HG03025 (cell line): ENCODE results near the gene MTCL1.

Experiments used
- ATAC-seq: cut with Tn5 transposase; IDR thresholded peaks from one replicate; pipeline ENCODE4 v1.9.1; 2021; ENCODE audit warnings: mild to moderate bottlenecking, moderate library complexity; ENCODE audit not compliant: unreplicated experiment, low FRiP score

MTCL1 gene

DNA sequence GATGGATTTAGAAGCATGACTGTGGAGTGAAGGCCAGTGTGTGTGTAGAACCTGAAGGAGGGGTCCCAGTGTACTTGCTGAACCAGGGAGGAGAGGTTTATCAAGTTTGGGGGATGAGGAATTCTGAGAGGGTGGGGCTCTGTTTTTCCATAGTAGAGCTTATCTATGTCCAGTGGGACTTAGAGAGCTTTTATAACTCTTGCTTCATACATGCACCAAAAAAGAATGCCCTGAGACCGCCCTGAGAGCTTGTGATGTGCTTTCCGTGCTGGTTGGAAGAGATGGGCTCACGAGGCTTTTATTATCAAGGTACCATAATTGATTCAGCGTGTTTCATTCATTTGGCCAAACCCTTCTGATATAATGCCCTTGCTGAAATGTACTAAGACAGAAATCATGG, 100.2 kb downstream of the MTCL1 start:
- ATAC-seq: no peak

DNA sequence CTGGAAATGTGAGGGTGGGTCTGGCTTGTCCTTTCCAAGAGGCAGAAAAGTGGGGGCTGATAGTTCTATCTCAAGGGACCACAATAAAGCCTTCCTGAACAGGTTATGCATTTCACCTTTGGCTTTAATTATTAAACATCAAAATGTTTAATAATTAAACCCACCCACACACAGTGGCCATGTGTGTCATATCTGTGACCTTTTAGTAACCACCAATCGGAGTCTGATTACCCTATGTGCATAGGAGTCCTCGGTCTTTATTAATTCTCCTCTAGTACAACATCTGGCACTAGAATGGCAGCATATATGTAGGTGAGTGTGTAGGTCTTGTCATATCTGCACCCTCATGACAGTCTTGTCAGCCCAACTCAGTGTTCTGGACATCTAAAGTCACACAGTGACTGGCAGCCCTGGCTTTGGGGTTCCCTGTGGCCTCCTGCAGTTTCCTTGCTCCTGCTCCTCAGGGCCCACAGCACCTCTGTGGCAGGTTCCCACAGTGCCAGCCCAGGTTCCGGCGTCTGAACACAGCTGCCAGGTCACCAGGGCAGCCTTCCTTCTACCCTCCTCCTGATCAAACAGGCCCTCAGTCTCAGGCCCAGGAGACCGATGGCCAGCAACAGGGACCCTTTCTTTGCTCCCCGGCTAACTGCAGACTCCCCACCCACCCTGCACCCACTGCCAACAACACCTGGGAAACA, 100.9 kb downstream of the MTCL1 start:
- no peak for ATAC-seq

DNA sequence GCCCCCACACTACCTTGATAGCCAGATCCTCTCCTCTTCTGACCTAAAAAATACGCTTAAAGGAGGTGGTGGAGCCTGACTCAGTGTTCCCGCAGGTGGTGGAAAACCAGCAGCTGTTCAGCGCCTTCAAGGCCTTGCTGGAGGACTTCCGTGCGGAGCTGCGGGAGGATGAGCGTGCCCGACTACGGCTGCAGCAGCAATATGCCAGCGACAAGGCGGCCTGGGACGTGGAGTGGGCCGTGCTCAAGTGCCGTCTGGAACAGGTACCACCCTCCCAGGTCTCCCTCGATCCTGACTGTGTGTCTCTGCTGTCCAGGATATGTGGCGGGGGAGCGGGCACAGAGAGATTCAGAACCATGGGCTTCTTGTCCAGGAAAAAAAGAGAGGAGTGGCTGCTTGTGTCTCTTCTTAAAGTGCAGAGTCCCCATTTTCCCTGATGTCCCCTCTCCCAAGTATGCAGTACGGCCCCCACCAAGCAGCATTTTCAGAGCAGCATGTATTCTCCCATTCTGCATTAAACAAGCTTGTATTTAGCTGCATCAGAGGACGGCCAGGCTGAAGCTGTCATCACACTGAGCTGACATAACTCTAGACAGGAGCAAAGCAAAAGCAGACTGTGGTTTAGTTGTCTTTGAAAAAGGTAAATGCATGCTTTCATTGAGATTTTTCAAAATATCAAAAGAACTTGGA, 101.6 kb downstream of the MTCL1 start:
- no peak for ATAC-seq

DNA sequence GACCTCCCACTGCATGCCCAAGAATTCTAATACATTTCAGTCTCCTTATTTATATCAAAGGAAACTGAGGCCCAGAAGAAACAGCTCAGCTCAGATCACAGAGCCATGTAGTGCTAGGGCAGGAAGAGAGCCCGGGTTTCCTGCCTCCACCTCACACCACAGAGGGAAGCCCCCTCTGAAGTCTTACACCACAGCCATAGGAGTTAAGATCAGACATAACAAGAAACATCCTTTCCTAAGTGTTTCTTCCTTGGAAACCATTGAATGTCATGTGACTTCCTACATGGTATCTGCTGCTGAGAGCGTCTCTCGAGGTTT, 102.1 kb downstream of the MTCL1 start:
- ATAC-seq: no peak

DNA sequence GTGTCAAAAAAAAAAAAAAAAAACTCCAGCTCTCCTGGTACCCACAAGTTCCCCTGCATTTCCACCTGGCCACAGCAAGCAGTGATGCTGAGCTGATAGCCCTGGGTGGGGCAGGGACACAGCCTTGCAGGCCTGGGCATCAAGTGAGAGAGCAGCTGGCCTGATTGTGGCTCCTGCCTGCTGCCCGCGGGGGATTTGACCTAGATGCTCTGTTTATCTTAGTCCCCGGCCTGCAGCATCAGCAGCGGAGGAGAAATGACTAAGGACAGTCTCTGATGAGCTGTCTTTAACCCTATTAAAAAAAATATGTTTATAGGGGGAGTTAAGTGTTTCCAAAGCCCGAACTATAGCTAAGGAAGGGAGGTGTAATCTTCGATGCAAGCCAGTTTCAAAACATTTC, 102.6 kb downstream of the MTCL1 start:
- ATAC-seq: no peak

DNA sequence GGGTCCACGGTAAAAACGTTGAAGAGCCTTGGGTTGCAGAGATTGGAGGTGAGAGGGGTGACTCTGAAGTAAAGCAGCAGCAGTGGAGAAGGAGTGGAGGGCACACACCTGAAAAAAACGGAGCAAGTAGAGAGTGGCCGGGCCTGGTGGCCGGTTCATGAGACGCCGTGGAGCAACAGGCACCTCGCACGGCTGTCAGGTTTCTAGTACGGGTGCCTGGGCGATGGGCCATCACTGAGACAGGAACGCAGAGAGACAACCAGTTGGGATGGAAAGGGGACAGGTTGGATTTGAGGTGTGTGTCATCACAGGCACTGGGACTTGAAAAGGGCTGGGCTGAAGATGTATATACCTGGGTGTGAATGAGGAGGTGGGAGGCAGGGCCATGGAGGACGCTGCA, 104.2 kb downstream of the MTCL1 start:
- ATAC-seq: no peak

DNA sequence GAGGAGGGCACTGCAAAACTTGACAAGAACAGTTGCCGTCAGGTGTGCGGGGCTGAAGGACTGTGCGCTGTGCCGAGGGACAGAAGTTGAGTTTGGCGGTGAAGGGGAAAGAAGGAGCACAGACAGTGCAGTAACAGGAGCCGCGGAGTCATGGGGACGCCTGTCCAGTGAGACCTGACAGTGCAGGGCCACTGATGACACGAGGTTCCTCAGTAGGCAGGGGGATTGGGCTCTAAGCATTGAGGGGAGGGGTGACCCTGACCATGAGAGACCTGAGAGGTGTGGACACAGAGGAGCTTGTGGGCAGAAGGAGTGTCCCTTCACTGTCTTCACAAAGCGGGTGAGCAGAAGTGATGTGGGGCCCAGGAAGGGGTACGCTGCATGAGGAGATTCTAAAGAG, 104.8 kb downstream of the MTCL1 start:
- ATAC-seq: no peak

DNA sequence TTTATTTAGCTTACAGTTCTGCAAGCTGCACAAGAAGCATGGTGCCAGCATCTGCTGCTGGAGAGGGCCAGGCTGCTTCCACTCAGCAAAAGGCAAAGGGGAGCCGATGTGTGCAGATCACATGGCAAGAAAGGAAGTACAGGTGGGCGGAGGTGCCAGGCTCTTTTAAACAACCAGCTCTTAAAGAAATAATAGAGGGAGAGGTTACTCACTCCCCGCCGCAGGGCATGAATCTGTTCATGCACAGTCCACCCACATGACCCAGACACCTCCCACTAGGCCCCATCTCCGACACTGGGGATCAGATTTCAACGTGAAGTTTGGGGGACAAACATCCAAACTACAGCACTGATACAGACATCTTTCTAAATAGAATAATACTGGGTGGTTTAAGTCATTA, 105.8 kb downstream of the MTCL1 start:
- ATAC-seq: no peak

DNA sequence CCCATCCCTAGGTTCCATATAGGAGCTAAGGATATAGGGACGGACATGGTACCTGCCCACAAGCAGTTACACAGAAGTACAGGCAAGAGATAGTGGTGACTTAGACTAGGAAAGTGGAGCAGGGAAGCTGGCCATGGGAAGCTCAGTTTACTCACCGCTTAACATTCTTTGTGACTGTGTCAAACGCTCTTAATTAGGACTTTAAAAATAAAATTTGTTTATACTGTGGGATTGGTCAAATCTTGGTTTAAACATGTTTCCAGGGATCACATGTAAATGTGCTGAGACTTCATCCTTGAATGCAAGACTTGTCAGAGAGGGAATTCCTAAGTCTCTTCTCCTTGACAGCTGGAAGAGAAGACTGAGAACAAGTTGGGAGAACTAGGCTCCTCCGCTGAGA, 107.3 kb downstream of the MTCL1 start:
- no peak for ATAC-seq

DNA sequence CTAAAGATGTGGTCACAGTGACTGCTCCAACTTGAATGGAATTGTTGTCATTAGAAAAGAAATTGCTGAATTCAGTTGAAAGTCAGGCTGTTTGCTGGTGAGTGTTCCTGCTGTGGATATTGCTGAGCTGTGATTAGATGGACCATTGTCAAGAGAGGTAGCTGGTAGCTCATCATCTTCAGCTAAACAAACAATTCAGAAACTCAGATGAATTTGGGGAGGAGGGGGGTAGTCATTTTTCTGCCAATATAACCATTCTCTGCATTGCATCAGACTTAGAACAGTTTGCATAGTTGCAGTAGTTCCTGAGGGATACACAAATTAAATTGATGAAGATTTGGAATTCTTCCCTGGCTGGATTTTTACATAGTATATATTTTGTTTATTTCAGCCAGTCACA, 108.3 kb downstream of the MTCL1 start:
- no peak for ATAC-seq

DNA sequence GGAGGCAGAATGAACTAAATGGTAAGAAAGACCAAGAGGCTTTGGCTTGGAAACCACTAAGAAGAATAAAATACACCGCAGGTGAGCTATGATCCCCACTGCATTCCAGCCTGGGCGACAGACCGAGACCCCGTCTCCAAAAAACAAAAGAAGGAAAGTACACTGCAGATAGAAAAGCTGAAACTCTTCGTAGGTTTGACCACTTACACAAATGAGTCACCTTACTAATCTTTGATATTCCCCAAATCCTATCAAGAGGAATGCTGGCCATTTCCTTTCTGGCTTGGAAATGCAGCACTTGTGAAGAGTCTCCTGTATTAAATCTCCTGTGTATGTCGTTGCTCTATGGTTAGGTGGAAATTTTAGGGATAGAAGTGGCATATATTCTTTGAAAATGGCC, 108.8 kb downstream of the MTCL1 start:
- ATAC-seq: no peak

DNA sequence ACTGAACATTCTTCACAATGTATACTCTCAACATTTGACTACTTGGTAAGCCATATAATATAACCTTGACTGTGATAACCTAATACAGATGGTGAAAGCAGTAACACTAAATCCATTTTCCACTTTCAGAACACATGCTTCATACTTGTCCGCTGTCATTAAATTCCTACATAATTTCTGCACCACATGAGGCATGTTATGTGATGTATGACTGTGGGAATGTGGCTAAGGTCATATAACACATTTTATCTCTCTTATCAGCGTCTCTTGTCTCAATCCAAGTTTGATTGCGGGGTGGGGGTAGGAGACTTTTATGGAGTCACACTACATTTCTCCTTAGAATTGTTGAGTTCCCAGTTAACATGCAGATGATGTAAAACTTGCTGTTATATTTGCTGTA, 110.9 kb downstream of the MTCL1 start:
- ATAC-seq: no peak

DNA sequence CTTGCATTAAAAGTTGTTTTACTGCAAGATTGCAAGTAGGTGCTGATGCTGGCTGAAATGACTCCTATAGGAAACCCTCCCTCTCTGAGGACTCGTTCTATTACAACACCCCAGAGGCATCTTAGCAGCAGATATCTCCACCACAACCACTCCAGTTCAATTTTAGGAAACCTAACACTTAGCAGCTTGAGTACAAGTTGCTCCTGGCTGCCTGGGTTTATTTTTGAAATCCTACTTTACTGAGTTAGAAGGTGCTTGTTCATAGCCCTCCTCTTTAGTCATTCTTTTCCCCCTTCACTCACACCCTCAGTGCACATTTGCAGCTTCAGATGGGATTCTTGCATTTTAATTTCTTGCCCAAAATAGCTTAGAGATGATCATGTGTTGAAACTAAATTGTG, 111.5 kb downstream of the MTCL1 start:
- no peak for ATAC-seq

DNA sequence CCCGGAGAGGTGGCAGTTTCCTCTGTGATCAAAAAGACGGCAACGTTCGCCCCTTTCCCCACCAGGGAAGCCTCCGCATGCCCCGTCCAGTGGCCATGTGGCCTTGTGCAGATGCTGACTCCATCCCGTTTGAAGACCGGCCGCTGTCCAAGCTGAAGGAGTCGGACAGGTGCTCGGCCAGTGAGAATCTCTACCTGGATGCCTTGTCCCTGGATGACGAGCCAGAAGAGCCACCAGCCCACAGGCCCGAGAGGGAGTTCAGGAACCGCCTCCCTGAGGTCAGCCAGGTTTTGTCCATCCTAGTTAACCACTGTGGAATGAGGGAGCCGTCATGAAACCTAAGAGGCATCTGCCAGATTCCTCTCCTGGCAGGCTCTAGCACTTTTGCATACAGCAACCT, 113.6 kb downstream of the MTCL1 start:
- no peak for ATAC-seq

DNA sequence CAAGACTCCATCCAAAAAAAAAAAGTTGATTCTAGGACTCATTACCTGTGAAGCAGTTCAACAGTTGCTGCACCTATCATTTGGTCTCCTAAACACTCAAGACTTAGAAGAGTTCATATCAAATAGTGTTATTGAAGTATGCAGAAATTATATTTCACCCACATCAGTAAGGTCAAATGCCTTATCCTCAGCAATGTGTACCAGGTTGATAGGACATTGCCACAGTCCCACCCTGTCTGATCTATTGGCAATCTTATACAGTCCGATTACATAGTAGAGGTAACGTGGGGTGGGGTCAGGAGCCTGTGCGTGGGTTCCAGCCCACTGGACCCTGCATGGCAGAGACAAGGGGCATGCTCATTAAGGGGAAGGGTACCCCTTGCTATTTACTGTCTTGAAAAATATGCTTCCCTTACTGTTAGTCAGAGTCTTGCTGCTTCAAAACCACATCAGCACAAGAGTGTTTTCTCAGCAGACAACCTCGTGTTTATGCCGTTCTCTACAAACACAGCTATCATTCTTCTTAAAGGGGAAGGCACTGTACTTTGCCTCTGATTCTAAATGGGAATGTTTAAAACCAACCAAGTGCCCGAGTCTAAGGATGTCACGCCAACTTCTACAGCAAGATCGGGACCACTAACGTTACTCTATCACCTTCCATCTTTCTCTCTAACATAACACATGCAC, 115.2 kb downstream of the MTCL1 start:
- no peak for ATAC-seq

DNA sequence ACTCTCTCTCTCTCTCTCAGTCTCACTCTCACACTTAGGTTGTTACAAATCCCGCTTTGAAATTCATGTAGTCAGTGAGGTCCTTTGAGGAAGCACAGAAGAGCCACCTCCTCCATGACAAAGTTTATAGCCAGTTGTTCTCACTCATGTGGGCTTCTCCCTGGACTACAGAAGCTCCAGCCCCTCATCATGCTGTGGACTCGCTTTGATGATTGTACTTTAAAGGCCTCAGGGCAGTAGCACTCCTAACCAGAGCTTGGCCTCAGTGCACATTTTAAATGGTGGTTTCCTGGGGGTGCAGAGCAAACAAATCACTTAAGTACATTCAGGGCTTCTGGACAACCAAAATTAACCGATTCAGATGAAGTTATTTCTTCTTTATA, 115.7 kb downstream of the MTCL1 start:
- no peak for ATAC-seq

DNA sequence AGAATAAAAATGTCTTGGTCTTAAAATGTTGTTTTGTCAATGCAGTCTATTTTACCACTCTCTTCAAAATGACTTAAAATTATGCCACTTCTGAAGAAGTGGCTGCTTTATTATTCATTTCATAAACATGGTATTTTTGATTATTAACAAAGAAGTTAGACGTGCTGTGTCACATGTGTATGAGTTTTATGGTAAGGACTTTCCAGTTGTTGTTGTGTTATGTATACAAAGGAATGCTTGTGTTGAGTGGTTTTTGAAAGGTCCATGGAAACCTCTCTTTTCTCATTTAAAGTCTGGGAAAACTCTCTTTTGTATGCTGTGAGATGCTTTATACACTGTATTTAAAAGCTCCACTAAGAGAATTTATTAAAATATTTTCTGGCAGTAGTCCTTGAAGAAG, 116.2 kb downstream of the MTCL1 start:
- ATAC-seq: no peak

DNA sequence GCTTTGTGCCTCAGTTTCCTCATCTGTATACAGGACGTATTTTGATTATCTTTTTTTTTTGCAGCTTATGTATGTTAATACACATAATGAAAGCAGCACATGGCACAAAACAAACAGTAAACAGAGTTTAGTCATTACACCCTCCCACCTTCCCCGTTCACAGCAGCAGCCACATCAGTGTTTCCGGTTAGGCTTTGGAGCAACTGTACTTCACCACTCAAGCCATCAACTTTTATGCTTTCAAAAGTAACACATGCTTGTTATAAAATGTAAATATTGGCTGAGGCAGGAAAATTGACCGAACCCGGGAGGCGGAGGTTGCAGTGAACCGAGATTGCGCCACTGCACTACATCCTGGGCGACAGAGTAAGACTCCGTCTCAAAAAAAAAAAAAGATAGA, 117.3 kb downstream of the MTCL1 start:
- ATAC-seq: no peak

DNA sequence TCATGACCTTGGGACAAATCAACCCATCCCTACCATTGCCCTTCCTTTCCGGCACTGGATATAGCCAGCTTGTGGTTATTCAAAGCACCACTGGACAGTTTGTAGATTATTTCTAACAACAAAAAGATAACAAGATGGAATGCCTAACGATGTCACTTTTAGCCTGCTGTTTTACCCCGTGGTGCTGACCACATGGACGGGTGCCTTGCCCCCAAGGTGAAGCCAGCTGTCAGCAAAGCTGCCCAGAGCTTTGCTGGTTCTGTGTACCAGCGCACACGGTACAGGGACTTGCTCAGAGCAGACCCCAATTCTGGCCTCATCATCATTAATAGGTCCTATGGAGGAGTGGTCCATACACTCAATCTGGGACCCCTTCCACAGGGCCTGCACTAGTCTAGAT, 118.2 kb downstream of the MTCL1 start:
- no peak for ATAC-seq

DNA sequence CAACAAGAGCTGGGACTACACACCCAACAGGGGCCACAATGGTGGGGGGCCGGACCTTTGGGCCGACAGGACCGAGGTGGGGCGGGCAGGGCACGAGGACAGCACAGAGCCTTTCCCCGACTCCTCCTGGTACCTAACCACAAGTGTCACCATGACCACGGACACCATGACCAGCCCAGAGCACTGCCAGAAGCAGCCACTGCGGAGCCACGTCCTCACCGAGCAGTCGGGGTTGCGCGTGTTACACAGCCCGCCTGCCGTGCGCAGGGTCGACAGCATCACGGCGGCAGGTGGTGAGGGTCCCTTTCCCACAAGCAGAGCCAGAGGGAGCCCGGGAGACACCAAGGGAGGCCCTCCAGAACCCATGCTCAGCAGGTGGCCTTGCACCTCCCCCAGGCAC, 119.5 kb downstream of the MTCL1 start:
- no peak for ATAC-seq

DNA sequence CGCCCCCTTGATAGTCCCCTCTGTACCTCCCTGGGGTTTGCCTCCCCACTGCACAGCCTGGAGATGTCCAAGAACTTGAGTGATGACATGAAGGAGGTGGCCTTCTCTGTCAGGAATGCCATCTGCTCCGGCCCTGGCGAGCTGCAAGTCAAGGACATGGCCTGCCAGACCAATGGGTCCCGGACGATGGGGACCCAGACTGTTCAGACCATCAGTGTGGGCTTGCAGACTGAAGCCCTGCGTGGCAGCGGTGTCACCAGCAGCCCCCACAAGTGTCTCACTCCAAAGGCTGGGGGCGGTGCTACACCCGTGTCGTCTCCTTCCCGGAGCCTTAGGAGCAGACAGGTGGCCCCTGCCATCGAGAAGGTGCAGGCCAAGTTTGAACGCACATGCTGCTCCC, 119.9 kb downstream of the MTCL1 start:
- no peak for ATAC-seq

DNA sequence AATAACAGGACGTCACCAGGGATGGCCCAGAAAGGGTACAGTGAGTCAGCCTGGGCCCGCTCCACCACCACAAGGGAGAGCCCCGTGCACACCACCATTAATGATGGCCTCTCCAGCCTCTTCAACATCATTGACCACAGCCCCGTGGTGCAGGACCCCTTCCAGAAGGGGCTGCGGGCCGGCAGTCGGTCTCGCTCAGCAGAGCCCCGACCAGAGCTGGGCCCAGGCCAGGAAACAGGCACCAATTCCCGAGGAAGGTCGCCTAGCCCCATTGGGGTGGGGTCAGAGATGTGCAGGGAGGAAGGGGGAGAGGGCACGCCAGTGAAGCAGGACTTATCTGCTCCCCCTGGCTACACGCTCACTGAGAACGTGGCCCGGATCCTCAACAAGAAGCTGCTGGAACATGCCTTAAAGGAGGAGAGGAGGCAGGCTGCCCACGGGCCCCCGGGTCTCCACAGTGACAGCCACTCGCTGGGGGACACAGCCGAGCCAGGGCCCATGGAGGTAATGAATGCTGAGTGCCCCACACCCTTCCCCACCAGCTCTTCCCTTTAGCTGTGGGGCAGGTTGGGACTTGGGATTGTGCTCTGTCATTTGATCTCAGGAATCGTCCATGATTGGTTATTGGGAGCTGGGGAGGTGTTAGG, 120.5 kb downstream of the MTCL1 start:
- no peak for ATAC-seq
